IMR-90 (cell line): ENCODE data around the gene MBTPS1.

Experiments used
- CHD1 ChIP-seq: IDR thresholded peaks from 2 replicates; pipeline ENCODE4 v1.6.1; 2012; ENCODE audit warnings: low read depth, low read length, improper control_type of control experiment
- CTCF ChIP-seq: conservative IDR thresholded peaks from 2 replicates; pipeline ENCODE4 v1.5.1; 2012; ENCODE audit warnings: mild to moderate bottlenecking, low read depth, low read length, improper control_type of control experiment
- NFE2L2 ChIP-seq: fragments of 150-350 bp; IDR thresholded peaks from 2 replicates; pipeline ENCODE4 v1.6.1; 2016; ENCODE audit warnings: low read depth, mild to moderate bottlenecking, low read length
- POLR2A ChIP-seq: IDR thresholded peaks from 2 replicates; pipeline ENCODE4 v1.6.1; 2012; ENCODE audit warnings: mild to moderate bottlenecking, low read depth, low read length
- RAD21 ChIP-seq: IDR thresholded peaks from 2 replicates; pipeline ENCODE4 v1.6.1; 2012; ENCODE audit warnings: low read length, improper control_type of control experiment

- no peak for TF ChIP-seq CTCF
- no peak for TF ChIP-seq RAD21
- no peak for TF ChIP-seq POLR2A
- no peak for TF ChIP-seq NFE2L2
- TF ChIP-seq CHD1, result no peak
Observed at GRCh38 chr16:84093879-84094270, 22.9 kb downstream of the MBTPS1 start.
